Upper lobe of left lung (tissue), 6 donors: ENCODE measurements around the gene ERN2. TPM values are rescaled to one million over a fixed set of nuclear protein-coding genes. Genes with fewer than 3 reads are reported as not detected.
"Not testable (repeated sequence)": the region's sequence is repeated elsewhere in the genome, so short reads cannot be mapped to it uniquely, and the experiment has no call there.

Experiments used
- ATAC-seq, 2 donors: fragments of 200-7000 bp; cut with Tn5 transposase; one replicate each; pipeline ENCODE4 v1.9.1; 2022; ENCODE audit warnings: mild to moderate bottlenecking in 2 of 2, moderate library complexity in 2 of 2; ENCODE audit not compliant: low FRiP score in 2 of 2
- DNase-seq, 2 donors: peaks; one replicate each; pipeline ENCODE4 v3.0.0-alpha.2; 2019 to 2020
- H3K27ac ChIP-seq, 4 donors: fragments of 200-600 bp; sonication (generic); one replicate each; pipeline ENCODE4 v1.5.1; 2016 to 2019
- H3K27me3 ChIP-seq, 4 donors: fragments of 200-600 bp; sonication (generic); one replicate each; pipeline ENCODE4 v1.5.1; 2017 to 2019
- H3K36me3 ChIP-seq, 4 donors: fragments of 200-600 bp; sonication (generic); one replicate each; pipeline ENCODE4 v1.5.1; 2016 to 2019
- H3K4me1 ChIP-seq, 4 donors: fragments of 200-600 bp; sonication (generic); one replicate each; pipeline ENCODE4 v1.5.1; 2018 to 2019
- H3K4me3 ChIP-seq, 4 donors: fragments of 200-600 bp; sonication (generic); one replicate each; pipeline ENCODE4 v1.5.1; 2017 to 2019; ENCODE audit warnings: mild to moderate bottlenecking in 2 of 4, moderate library complexity in 1 of 4
- H3K9me3 ChIP-seq, 4 donors: fragments of 200-600 bp; sonication (generic); one replicate each; pipeline ENCODE4 v1.5.1; 2018 to 2019
- CTCF ChIP-seq, 6 experiments: fragments of 450-650 bp in 4 of 6; fragments of 200-600 bp in 2 of 6; sonication (generic) in 2 of 6; IDR thresholded peaks; one replicate each; pipeline ENCODE4 v1.5.1; 2016 to 2019; ENCODE audit warnings: antibody characterized with exemption in 6 of 6
- EP300 ChIP-seq, 4 donors: sonication (generic); formaldehyde crosslinking; IDR thresholded peaks; one replicate each; pipeline ENCODE4 v1.5.1; 2017; ENCODE audit warnings: antibody characterized with exemption in 4 of 4, control low read depth in 2 of 4
- POLR2A ChIP-seq, 4 donors: fragments of 450-650 bp; IDR thresholded peaks; one replicate each; pipeline ENCODE4 v1.5.1; 2016 to 2017; ENCODE audit warnings: antibody characterized with exemption in 4 of 4, mild to moderate bottlenecking in 2 of 4
- POLR2AphosphoS5 ChIP-seq, 2 donors: sonication (generic); formaldehyde crosslinking; IDR thresholded peaks; one replicate each; pipeline ENCODE4 v1.5.1; 2017; ENCODE audit warnings: antibody characterized with exemption in 2 of 2
- WGBS, 2 donors: methylation state at CpG; one replicate each; pipeline ENCODE4 v1.1.5; 2017 to 2018; 5-methylcytosine and 5-hydroxymethylcytosine counted together
- total RNA-seq, 6 donors: library from RNA; depleted of rRNA in 4 of 6; stranded (reverse); fragments of >200 nt in 4 of 6; gene quantifications; one replicate each; pipeline versions ENCODE4 v1.1.0 to v1.2.1, GENCODE V29; 2016 to 2021
- donor health status: DM: no; HTN: no; CAD: no; lungs with moderate emphysema.
- donor health status: DM: no; HTN: yes; CAD: no; lungs with severe emphysema.

ERN2 gene
- total RNA-seq, 6 donors from 2014 or later: 0.46 to 9.6 (median 1.3) TPM

GRCh38 chr16:23741675-23742303, 28.8 kb upstream of the ERN2 start:
- DNase-seq (no peak), ATAC-seq (no peak)
- no peaks in the 10 kb centered on the region for H3K36me3 ChIP-seq
- H3K4me3 ChIP-seq: no peak overlapping the region
- 54 to 59% methylated on average over 2 of the region's 2 CpGs for WGBS, 2 donors
- H3K9me3 ChIP-seq: no peaks in the 10 kb centered on the region
- H3K4me1 ChIP-seq: no peaks in the 10 kb centered on the region
- H3K27ac ChIP-seq: no peak overlapping the region
- H3K27me3 ChIP-seq: no peaks in the 10 kb centered on the region
- TF ChIP-seq POLR2AphosphoS5 (IDR thresholded peaks at IDR 0.05) (no peak), POLR2A (IDR thresholded peaks at IDR 0.05) (no peak)

GRCh38 chr16:23739516-23739915, 26.5 kb upstream of the ERN2 start:
- Histone ChIP-seq H3K4me3 (no peak overlapping the region), H3K4me1 (no peaks in the 10 kb centered on the region)
- DNase-seq: no peak

GRCh38 chr16:23737423-23738028, 24.5 kb upstream of the ERN2 start:
- not testable (repeated sequence) for H3K27me3 ChIP-seq, H3K4me3 ChIP-seq, H3K4me1 ChIP-seq, H3K27ac ChIP-seq, H3K9me3 ChIP-seq, H3K36me3 ChIP-seq, DNase-seq, ATAC-seq
- WGBS, 2 donors: 83 to 88% methylated on average over 1 of the region's 1 CpG

More at GRCh38 chr16:23739516-23739915, 26.5 kb upstream of the ERN2 start:
- WGBS, 2 donors: 42 to 59% methylated on average over 1 of the region's 1 CpG
- Histone ChIP-seq H3K36me3 (no peaks in the 10 kb centered on the region), H3K27ac (no peak overlapping the region), H3K27me3 (no peaks in the 10 kb centered on the region), H3K9me3 (no peaks in the 10 kb centered on the region)
- TF ChIP-seq CTCF (IDR thresholded peaks at IDR 0.05) (no peak), EP300 (IDR thresholded peaks at IDR 0.05) (no peak), POLR2AphosphoS5 (IDR thresholded peaks at IDR 0.05) (no peak), POLR2A (IDR thresholded peaks at IDR 0.05) (no peak)
- no peak for ATAC-seq

GRCh38 chr16:23734176-23734893, 21.3 kb upstream of the ERN2 start:
- Histone ChIP-seq H3K27ac (no peak overlapping the region), H3K9me3 (no peaks in the 10 kb centered on the region), H3K27me3 (no peaks in the 10 kb centered on the region), H3K36me3 (no peaks in the 10 kb centered on the region), H3K4me1 (no peaks in the 10 kb centered on the region), H3K4me3 (no peak overlapping the region)
- ATAC-seq: no peak
- 79 to 82% methylated on average over 19 of the region's 19 CpGs for WGBS, 2 donors
- no peak for DNase-seq
- TF ChIP-seq POLR2AphosphoS5 (IDR thresholded peaks at IDR 0.05) (no peak), EP300 (IDR thresholded peaks at IDR 0.05) (no peak), POLR2A (IDR thresholded peaks at IDR 0.05) (no peak), CTCF (IDR thresholded peaks at IDR 0.05) (no peak)

- no peak for TF ChIP-seq POLR2A (IDR thresholded peaks at IDR 0.05)
- TF ChIP-seq CTCF (IDR thresholded peaks at IDR 0.05): no peak
- no peak for TF ChIP-seq EP300 (IDR thresholded peaks at IDR 0.05)
- no peak for TF ChIP-seq POLR2AphosphoS5 (IDR thresholded peaks at IDR 0.05)
- Histone ChIP-seq H3K36me3 (no peaks in the 10 kb centered on the region), H3K4me1 (peaks cover 0 to 4% (median 0%) of the 10 kb centered on the region in 4 donors), H3K4me3 (no peak overlapping the region), H3K9me3 (no peaks in the 10 kb centered on the region), H3K27ac (no peak overlapping the region), H3K27me3 (no peaks in the 10 kb centered on the region)
- ATAC-seq (peak in 1 of 2 donors; percentile 43), DNase-seq (peak in 1 of 2 donors; percentile 33)
- WGBS, 2 donors: 77 to 80% methylated on average over 12 of the region's 12 CpGs
Observed at GRCh38 chr16:23729503-23730424, 16.7 kb upstream of the ERN2 start.
